ENCODE data around the gene MRPS16. TPM values are rescaled to one million over a fixed set of nuclear protein-coding genes. Genes with fewer than 3 reads are reported as not detected.
"Not testable (repeated sequence)": the region's sequence is repeated elsewhere in the genome, so short reads cannot be mapped to it uniquely, and the experiment has no call there.

MRPS16 gene
- 57.6 and 71.6 TPM in 2 replicates for total RNA-seq (2014; rRNA removed; shearing (Covaris generic))

- DNase-seq (ENCODE audit: low spot score): peak; percentile 98
These were observed at the start of gene MRPS16 for GRCh38 chr10:73252445-73253224. TSS of gene MRPS16 (minus strand) at chr10:73252644. CDS start at chr10:73252482, 162 bp downstream.

- no peak for DNase-seq (ENCODE audit: low spot score)
These were observed 44.5 kb upstream of the MRPS16 start for GRCh38 chr10:73296946-73297345.

GRCh38 chr10:73293461-73293860 lies 41.0 kb upstream of the MRPS16 start:
- DNase-seq (ENCODE audit: low spot score): no peak

- DNase-seq (ENCODE audit: low spot score): no peak
These were observed 37.5 kb upstream of the MRPS16 start for GRCh38 chr10:73289958-73290357.

- no peak for DNase-seq (ENCODE audit: low spot score)
These were observed 35.0 kb upstream of the MRPS16 start for GRCh38 chr10:73287441-73287840.

GRCh38 chr10:73281097-73281496 lies 28.7 kb upstream of the MRPS16 start:
- DNase-seq (ENCODE audit: low spot score): no peak

GRCh38 chr10:73264423-73264822 lies 12.0 kb upstream of the MRPS16 start:
- DNase-seq (ENCODE audit: low spot score): no peak

- DNase-seq (ENCODE audit: low spot score): no peak
These were observed 11.4 kb upstream of the MRPS16 start for GRCh38 chr10:73263693-73264347.

GRCh38 chr10:73262880-73263555 lies 10.6 kb upstream of the MRPS16 start:
- no peak for DNase-seq (ENCODE audit: low spot score)

GRCh38 chr10:73262105-73262730 lies 9.8 kb upstream of the MRPS16 start:
- peak; percentile 77 for DNase-seq (ENCODE audit: low spot score)

GRCh38 chr10:73261362-73261995 lies 9.0 kb upstream of the MRPS16 start:
- DNase-seq (ENCODE audit: low spot score): no peak

- DNase-seq (ENCODE audit: low spot score): not testable (repeated sequence)
These were observed 6.2 kb upstream of the MRPS16 start for GRCh38 chr10:73258612-73259011.

- DNase-seq (ENCODE audit: low spot score): no peak
These were observed 746 bp upstream of the MRPS16 start for GRCh38 chr10:73253225-73253555.

- no peak for DNase-seq (ENCODE audit: low spot score)
These were observed 580 bp downstream of the MRPS16 start for GRCh38 chr10:73251683-73252444.

- DNase-seq (ENCODE audit: low spot score): no peak
These were observed 4.2 kb downstream of the MRPS16 start for GRCh38 chr10:73248259-73248724.

GRCh38 chr10:73247509-73248258 lies 4.8 kb downstream of the MRPS16 start:
- no peak for DNase-seq (ENCODE audit: low spot score)

- DNase-seq (ENCODE audit: low spot score): peak; percentile 92
These were observed 5.6 kb downstream of the MRPS16 start, which contains the start of gene DNAJC9 for GRCh38 chr10:73246646-73247508. TSS of gene DNAJC9 (minus strand) at chr10:73247255. CDS start at chr10:73247189, 66 bp downstream.

- no peak for DNase-seq (ENCODE audit: low spot score)
These were observed 6.2 kb downstream of the MRPS16 start for GRCh38 chr10:73246322-73246645.

GRCh38 chr10:73244866-73245477 lies 7.5 kb downstream of the MRPS16 start:
- no peak for DNase-seq (ENCODE audit: low spot score)

All from H4 (cell line).